Erythroblast (primary cell): ENCODE measurements around the gene SIK2.

Experiments used
- DNase-seq, 2 experiments: peaks; one replicate each; lab custom pipeline; 2025; lab: John Stamatoyannopoulos, UW
- GATA1 ChIP-seq: IDR thresholded peaks from 2 replicates; pipeline ENCODE4 v1.6.1; 2011; ENCODE audit warnings: low read depth, mild to moderate bottlenecking, control low read depth, low read length, moderate library complexity
- POLR2A ChIP-seq: IDR thresholded peaks from 2 replicates; pipeline ENCODE4 v1.6.1; 2011; ENCODE audit warnings: mild to moderate bottlenecking, low read length

Gene SIK2

DNA sequence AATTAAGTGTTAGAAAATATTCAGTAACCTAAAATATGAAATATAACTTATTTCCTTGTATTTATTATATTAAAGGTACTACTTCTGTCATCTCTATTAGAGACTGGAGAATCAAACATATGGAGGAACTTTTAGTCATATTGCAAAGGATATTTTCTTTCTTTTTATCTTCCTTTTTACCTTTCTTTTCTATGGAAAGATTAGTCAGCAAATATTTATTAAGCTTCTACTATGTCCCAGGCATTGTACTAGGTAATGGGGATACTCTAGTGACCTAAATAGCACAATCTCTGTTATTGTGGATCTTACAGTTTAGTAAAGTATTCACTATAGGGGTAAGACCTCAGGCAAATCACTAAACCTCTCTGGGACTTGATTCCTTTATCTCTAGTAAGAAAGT is 18.3 kb downstream of the SIK2 start:
- TF ChIP-seq POLR2A (no peak), GATA1 (no peak)
- DNase-seq = no peak

DNA sequence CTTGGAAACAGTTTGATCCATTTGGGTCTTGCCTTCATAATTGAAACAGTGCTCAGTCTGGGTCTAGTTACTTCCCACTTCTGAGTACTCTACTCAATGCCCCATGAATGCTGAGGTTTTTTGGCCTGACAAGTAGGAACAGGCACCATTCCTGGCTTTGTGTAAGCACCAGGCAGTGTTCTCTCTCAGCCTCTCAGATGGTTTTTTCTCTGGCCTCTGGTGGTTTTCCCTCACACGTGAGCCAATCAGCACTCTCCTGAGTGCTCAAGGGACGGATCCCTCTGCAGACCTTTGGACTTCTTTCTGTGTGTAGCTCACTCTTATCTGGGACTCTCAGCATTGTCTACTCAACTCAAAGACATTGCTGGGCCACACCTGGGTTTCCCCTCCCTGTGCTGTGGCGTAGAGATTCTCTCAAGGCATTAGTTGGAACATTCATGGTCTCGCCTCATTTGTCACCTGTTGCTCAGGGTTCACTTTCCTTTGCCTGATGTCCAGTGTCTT is 21.3 kb downstream of the SIK2 start:
- TF ChIP-seq POLR2A (no peak), GATA1 (no peak)
- DNase-seq = no peak

DNA sequence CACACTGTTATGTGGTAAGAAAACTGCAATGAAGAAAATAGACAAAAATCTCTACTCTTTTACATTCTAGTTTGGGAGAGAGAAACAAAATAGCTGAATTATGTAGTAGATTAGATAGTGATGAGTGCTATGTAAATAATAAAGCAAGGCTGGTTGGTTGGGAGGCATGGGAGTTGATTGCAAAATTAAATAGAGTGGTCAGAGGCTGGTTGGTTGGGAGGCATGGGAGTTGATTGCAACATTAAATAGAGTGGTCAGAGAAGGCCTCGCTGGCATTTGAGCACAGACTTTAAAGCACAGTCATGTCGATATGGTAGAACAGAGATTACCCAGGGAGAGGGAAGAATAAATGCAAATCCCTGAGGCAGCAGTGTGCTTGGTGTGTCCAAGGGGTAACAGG is 22.4 kb downstream of the SIK2 start:
- no peak for DNase-seq
- TF ChIP-seq GATA1 (no peak), POLR2A (no peak)

DNA sequence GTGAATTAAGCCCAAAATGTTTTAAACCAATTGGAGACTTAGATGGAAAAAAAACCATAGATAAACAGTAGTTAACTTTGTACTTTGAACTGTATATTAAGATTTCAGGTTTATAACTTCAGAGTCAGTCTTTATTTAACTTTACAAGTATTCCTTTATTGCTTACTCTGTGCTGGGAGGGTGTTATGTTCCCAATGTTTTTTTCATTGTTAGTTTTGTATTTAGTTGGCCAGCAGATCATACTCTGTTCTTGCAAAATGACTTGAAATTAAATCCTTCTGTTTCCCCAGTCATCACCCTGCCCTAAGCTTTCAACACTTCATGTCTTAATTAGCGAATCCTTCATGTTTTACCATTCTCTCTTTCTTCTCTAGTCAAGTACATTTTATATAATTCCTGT is 25.3 kb downstream of the SIK2 start:
- no peak for TF ChIP-seq POLR2A
- TF ChIP-seq GATA1 = no peak
- DNase-seq = no peak

DNA sequence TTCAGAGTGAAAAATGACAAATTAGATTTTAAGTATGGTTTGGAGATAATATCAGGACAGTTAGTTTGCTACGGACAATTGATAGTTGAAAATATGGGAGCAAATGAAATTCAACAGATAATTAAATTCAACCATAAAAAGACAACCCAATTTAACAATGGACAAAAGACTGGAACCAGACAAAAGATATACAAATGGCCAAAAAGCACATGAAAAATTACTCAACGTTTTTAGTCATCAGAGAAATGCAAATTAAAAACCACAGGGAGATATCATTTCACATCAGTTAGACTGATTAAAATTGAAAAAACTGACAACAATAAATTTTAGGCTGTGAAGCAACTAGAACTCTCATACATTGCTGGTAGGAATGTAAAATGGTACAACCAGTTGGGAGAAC is 27.2 kb downstream of the SIK2 start:
- TF ChIP-seq GATA1 (no peak), POLR2A (no peak)
- no peak for DNase-seq

DNA sequence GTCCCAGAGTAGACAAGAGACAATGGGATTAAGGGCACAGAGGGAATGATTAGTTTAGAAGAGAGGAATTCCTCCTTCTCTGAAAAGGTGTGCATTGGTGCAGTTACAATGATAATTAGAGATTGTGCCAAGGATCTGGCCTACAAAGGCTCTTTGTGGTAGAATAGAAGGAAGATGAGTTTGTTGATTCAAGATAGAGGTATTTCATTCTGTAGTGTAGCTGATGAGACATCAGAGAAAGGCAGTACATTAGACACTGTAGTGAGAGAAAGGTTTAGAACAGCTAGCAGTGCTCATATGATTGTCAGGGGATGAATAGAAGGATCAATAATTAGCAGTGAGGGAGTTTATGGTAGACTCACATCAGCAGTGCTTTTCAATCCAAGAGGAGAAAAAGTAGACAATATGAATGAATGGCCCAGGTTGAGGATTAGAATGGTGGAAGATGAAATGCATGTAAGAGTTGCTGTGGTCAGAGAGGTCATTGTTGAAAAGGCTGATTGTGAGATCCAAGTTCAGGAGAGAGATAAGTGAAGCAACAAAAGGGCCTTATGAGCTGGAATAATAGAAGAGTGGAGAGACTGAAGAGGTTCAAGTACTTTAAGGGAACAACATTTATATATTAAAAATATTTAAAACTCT is 28.9 kb downstream of the SIK2 start:
- no peak for TF ChIP-seq GATA1
- TF ChIP-seq POLR2A = no peak
- DNase-seq = no peak

DNA sequence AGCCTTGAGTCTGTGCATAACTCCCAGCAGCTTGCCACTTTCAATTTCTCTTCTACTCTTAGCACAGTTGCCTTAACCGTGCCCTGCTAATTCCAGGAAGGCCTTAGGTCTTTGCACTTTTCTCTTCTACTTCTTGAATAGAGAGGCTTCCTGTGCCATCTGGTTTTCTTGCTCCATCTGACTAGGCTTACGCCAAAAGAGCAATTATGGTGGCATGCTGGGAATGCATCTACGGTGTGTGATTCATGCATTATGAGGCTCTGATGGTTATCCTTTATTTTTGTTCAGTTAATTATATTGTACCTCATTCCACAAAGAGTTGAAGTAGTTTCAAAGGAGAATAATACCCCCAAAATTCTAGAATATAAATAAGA is 29.4 kb downstream of the SIK2 start:
- no peak for DNase-seq
- no peak for TF ChIP-seq GATA1
- no peak for TF ChIP-seq POLR2A

DNA sequence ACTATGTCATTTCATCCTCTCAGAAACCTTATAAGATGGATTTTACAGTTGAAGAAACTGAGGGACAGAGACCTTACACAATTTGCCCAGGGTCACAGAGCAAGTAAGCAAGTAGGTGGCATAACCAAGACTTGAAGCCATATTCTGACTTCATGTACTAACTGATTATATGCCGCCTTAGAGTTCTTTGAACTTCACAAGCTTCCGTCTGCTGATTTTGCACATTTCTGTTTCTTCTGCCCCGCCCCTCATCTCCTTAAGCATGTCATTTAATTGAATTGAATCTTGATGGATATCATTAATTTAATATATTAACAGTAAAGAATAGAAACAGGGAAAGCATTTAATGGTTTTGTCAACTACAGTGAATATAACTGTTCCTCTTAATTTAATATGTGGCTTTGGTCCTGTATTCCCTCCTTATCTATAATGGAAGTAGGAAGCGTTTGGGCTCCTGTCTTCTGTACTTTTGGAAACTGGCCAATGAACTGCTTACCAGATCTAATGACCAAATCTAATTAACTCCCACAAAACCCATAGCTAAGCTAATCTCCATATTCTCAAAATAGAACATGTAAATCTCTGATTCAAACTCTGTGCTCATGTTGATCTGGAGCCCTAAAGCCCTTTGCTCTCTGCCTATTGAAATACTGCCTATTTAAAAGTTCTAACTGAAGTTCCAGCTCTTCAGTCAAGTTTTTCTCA is 30.4 kb downstream of the SIK2 start:
- DNase-seq = no peak
- TF ChIP-seq POLR2A = no peak
- TF ChIP-seq GATA1 = no peak

DNA sequence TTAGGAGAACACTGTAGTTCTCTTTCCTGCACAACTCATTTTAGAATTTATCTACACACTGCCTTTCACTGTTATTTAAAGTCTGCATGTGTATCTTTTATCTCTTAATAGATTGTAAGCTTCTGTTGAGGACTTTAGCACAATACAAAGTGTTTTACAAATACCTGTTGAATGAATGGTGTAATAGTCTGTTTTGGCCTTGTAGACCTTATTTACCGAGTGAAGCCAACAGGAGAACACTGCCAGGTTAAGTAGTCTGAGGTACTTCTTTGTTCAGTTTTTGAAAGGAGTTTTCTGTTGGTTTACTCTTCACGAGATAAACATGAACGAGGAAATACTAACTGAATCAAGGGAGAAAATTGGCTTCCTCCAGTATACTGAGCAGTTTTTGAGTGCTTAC is 31.0 kb downstream of the SIK2 start:
- TF ChIP-seq GATA1 (no peak), POLR2A (no peak)
- DNase-seq = no peak

DNA sequence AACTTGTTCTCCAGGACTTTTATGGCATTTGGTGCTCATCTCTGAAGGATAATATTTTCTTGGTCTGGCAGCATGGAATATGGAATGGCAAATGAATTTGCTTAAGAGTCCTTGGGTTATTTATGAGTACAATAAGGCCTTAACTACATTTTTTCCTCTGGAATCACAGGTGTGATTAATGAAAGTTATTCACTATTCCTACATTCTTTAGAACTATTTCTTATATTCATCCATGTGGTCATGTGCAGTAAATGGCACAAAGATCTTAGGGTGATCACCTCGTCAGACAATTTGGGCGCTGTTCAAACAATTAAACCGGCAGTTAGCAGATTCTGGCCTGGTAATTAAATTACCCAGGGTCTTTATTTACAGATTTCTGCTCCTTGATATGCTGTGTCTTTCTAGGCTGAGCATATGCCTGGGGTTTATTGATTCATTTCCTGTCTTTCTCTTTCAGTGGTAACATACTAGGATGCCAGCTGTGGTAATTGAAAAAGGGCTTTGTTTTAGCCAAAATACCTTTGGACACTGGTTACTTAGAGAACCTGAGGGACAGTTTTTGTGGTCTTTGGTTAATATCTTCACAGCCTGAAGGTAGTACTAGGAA is 31.6 kb downstream of the SIK2 start:
- no peak for TF ChIP-seq GATA1
- no peak for TF ChIP-seq POLR2A
- DNase-seq = no peak

DNA sequence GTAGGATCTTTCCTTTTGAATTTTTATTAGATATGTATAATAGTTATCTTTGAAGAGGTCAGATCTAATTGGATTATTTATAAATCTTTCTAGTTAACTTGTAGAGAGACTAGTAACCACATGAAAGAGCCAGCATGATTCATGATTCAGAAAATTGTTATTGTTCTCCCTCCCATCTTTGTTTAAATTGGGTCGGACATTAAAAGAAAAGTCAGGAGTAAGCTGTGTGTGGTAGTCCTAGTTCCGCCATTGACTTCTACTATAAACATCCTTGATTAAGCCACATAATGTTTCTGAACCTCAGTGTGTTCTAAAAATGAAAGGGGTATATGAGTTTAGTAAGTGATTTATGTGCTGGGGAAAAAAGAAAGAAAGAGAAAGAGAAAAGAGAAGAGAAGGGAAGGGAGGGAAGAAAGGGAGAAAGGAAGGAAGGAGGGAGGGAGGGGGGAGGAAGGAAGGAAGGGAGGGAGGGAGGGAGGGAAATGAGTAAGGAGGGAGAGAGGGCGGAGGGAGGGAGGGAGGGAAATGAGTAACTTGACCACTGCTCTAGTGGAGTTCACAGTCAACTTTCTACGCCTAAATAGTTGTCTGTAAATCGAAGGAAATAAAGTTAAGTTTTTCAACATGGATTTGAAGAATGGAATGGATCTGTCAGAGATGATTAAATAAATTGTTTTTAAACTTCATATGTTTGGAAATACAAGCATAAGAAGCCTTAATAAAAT is 32.9 kb downstream of the SIK2 start:
- TF ChIP-seq POLR2A = no peak
- TF ChIP-seq GATA1 = no peak
- DNase-seq = no peak

DNA sequence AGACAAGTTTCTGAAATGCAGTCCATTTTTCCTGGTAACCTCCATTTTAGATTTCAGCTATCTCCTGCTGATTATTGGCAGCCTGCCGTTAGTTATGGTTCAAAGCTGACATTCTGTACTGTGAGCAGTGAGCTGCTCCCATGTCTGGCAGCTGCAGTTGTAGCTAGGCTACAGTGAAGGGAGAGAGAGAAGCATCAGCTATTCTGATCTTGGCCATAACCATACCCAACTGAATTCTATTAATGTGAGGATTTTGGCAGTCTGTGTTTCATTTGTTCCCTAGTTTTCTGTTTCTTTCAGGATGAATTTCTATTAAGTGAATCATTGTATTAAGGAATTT is 33.4 kb downstream of the SIK2 start:
- peak; percentile 6 to 19 for DNase-seq
- TF ChIP-seq POLR2A (no peak), GATA1 (no peak)

DNA sequence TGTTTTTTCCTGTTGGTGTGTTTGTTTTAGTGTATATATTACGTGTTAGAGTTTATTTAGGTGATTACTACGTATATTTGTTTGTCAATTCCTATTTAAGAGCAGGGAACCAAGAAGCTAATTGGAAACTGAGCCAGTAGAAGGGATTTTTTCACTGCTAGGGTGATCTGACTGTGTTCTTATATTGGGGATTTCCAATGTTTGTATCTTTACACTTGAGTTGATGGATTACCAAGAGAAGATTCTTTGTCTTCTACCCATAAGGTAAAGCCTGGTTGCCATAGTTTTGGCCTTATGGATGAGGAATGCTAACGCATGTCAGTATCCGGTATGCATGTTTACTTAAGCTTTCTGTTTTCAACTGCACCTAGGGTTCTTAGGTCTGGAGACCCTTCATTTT is 35.6 kb downstream of the SIK2 start:
- no peak for DNase-seq
- no peak for TF ChIP-seq GATA1
- TF ChIP-seq POLR2A = no peak

DNA sequence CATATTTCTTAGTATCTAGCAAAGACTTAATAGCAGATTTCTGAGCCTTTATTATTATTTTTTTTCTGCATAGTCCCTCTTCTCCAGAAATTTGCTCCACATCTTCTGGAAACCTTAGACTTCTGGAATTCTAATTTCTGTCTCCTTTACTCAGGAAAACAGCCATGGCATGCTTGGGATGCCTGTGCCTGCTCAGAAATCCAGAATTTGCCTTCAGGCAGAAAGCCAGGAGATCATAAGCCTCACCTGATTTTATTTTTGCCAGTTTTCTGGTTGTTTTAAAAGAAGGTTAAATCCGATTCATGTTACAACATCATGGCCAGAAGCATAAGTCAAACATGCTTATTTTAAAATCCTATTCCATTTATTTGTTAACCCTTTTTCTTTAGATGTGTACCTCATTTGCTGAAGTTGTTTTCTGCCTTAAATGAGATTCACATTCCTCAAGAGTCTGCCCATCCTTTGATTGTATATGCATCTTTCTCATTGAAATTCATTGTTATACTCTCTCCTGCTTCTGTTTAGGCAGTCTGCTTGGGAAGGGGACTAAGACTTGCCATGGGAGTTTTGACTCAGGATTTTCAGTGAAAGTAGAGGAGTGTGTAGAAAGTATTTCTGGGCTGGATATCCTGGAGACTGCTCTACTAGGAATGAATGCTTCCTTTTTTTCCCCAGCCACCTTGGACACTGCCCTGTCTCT is 37.1 kb downstream of the SIK2 start:
- no peak for DNase-seq

More for the DNA sequence above, 37.1 kb downstream of the SIK2 start:
- TF ChIP-seq GATA1 (no peak), POLR2A (no peak)
